OCI-LY3 (cell line): ENCODE data around the gene SLC19A1.

Source experiments
- H2AFZ ChIP-seq: fragments of 200-600, 300-600 bp; shearing (Covaris generic); 2 replicates; pipeline ENCODE4 v1.6.0; 2014; ENCODE audit warnings: antibody characterized with exemption, low read depth, low read length
- H3K27ac ChIP-seq: fragments of 200-600, 300-600 bp; sonication (generic); 2 replicates; pipeline ENCODE4 v1.5.1; 2014; ENCODE audit warnings: mild to moderate bottlenecking, low read length, moderate library complexity, mixed read lengths
- H3K27me3 ChIP-seq: fragments of 200-600, 300-600 bp; sonication (generic); 2 replicates; pipeline ENCODE4 v1.6.1; 2014; ENCODE audit warnings: low read depth, low read length, mixed read lengths
- H3K36me3 ChIP-seq: fragments of 200-600, 300-600 bp; sonication (generic); replicated peaks from 2 replicates; pipeline ENCODE3; 2014; ENCODE audit warnings: low read depth, low read length, mixed read lengths
- H3K4me1 ChIP-seq: fragments of 300-600, 200-600 bp; sonication (generic); 2 replicates; pipeline ENCODE4 v1.6.1; 2014; ENCODE audit warnings: low read length, mixed read lengths
- H3K4me2 ChIP-seq: fragments of 200-600, 300-600 bp; sonication (generic); 2 replicates; pipeline ENCODE4 v1.6.1; 2014; ENCODE audit warnings: low read length, mixed read lengths
- H3K4me3 ChIP-seq: fragments of 300-600, 200-600 bp; sonication (generic); 2 replicates; pipeline ENCODE4 v1.5.1; 2014; ENCODE audit warnings: antibody characterized with exemption, mild to moderate bottlenecking, low read length, moderate library complexity
- H3K79me2 ChIP-seq: fragments of 300-600, 200-600 bp; shearing (Covaris generic); 2 replicates; pipeline ENCODE4 v1.6.1; 2014; ENCODE audit warnings: mild to moderate bottlenecking, low read length, mixed read lengths
- H3K9ac ChIP-seq: fragments of 300-600, 200-600 bp; shearing (Covaris generic); 2 replicates; pipeline ENCODE4 v1.6.0; 2014; ENCODE audit warnings: mild to moderate bottlenecking, low read length, moderate library complexity
- H3K9me3 ChIP-seq: fragments of 200-600, 300-600 bp; shearing (Covaris generic); 2 replicates; pipeline ENCODE4 v1.6.1; 2014; ENCODE audit warnings: low read length, mixed read lengths; ENCODE audit not compliant: insufficient read depth
- H4K20me1 ChIP-seq: fragments of 200-600, 300-600 bp; sonication (generic); 2 replicates; pipeline ENCODE4 v1.6.1; 2016; ENCODE audit warnings: low read length, mixed read lengths; ENCODE audit not compliant: insufficient read depth
- EZH2phosphoT487 ChIP-seq: fragments of 200-600 bp; shearing (Covaris generic); IDR thresholded peaks from 2 replicates; pipeline ENCODE4 v1.6.1; 2018; ENCODE audit warnings: antibody characterized with exemption, mixed run types, low read depth
- TF ChIP-seq, protein P1 (sequence below): fragments of 200-600, 300-600 bp; sonication (generic); IDR thresholded peaks from 2 replicates; pipeline ENCODE4 v1.5.1; 2014; ENCODE audit warnings: antibody characterized with exemption, low read length, low read depth

Gene SLC19A1

GRCh38 chr21:45496151-45496967, 45.9 kb downstream of the SLC19A1 start:
- TF ChIP-seq, protein P1, sequence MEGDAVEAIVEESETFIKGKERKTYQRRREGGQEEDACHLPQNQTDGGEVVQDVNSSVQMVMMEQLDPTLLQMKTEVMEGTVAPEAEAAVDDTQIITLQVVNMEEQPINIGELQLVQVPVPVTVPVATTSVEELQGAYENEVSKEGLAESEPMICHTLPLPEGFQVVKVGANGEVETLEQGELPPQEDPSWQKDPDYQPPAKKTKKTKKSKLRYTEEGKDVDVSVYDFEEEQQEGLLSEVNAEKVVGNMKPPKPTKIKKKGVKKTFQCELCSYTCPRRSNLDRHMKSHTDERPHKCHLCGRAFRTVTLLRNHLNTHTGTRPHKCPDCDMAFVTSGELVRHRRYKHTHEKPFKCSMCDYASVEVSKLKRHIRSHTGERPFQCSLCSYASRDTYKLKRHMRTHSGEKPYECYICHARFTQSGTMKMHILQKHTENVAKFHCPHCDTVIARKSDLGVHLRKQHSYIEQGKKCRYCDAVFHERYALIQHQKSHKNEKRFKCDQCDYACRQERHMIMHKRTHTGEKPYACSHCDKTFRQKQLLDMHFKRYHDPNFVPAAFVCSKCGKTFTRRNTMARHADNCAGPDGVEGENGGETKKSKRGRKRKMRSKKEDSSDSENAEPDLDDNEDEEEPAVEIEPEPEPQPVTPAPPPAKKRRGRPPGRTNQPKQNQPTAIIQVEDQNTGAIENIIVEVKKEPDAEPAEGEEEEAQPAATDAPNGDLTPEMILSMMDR: no peak
- TF ChIP-seq EZH2phosphoT487: no peak
- Histone ChIP-seq H3K27me3 (no peaks in the 10 kb centered on the region), H3K79me2 (no peaks in the 10 kb centered on the region), H3K4me3 (no peak overlapping the region), H3K9ac (no peak overlapping the region), H4K20me1 (no peaks in the 10 kb centered on the region), H3K4me2 (no peak overlapping the region), H2AFZ (no peak overlapping the region), H3K9me3 (no peaks in the 10 kb centered on the region), H3K4me1 (no peaks in the 10 kb centered on the region), H3K27ac (no peak overlapping the region), H3K36me3 (no peaks in the 10 kb centered on the region)

- H3K4me1 ChIP-seq: no peaks in the 10 kb centered on the region
- no peak overlapping the region for H3K4me2 ChIP-seq
- H3K4me3 ChIP-seq: no peak overlapping the region
- no peaks in the 10 kb centered on the region for H3K9me3 ChIP-seq
- no peak overlapping the region for H2AFZ ChIP-seq
- no peak overlapping the region for H3K9ac ChIP-seq
- H4K20me1 ChIP-seq: no peaks in the 10 kb centered on the region
- H3K27ac ChIP-seq: no peak overlapping the region
- H3K36me3 ChIP-seq: no peaks in the 10 kb centered on the region
- TF ChIP-seq, protein P1: no peak
- TF ChIP-seq EZH2phosphoT487: no peak
- no peaks in the 10 kb centered on the region for H3K79me2 ChIP-seq
- H3K27me3 ChIP-seq: no peaks in the 10 kb centered on the region
Measured at GRCh38 chr21:45494851-45495680, 47.2 kb downstream of the SLC19A1 start.

DNA sequence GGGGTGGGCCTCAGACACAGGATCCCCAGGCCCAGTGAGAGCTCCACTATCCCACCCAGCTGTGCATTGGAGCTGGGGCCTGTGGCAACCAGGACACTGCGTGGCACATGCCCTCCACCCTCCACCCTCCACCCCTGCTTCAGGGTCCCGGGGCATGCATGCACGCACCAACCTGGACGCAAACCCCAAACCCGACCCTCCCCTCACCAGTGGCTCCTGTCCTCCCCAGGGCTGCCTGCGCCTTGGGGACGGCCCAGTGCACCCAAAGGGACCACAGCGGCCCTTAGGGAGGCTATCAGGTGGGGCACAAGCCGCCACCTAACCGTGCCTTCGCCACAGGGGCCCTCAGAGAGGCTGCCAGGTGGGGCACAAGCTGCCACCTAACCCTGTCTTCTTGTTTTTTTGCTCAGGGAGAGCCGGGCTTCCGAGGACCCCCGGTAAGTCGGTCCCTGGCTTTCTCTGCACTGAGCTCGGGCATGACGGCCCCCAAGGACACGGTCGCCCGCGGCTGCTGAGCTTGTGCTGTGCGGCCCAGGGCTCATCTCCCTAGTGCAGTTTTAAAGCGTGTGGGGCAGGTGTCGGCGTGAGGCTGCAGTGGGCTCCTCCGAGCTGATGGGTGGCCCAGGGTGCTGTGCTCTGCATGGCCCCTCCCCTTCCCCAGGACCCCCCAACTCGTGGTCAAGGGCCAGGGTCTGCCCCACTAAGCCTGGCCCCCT, 47.9 kb downstream of the SLC19A1 start:
- H3K9me3 ChIP-seq: no peaks in the 10 kb centered on the region
- H3K27ac ChIP-seq: no peak overlapping the region
- TF ChIP-seq, protein P1: no peak
- TF ChIP-seq EZH2phosphoT487: no peak
- no peak overlapping the region for H3K4me2 ChIP-seq
- H3K27me3 ChIP-seq: no peaks in the 10 kb centered on the region
- H3K79me2 ChIP-seq: no peaks in the 10 kb centered on the region
- H3K4me1 ChIP-seq: no peaks in the 10 kb centered on the region
- H4K20me1 ChIP-seq: no peaks in the 10 kb centered on the region
- no peak overlapping the region for H2AFZ ChIP-seq
- no peak overlapping the region for H3K4me3 ChIP-seq
- no peaks in the 10 kb centered on the region for H3K36me3 ChIP-seq
- no peak overlapping the region for H3K9ac ChIP-seq
